ENCODE data around the gene ATP2C2. TPM values are rescaled to one million over a fixed set of nuclear protein-coding genes. Genes with fewer than 3 reads are reported as not detected.
"Not testable (repeated sequence)": the region's sequence is repeated elsewhere in the genome, so short reads cannot be mapped to it uniquely, and the experiment has no call there.

ATP2C2 gene
- total RNA-seq, 2 experiments from 2014 or later = not detected

- Mint-ChIP-seq H3K4me1 (no peaks in the 10 kb centered on the region), H3K27me3 (no peaks in the 10 kb centered on the region), H3K27ac (no peak overlapping the region), H3K36me3 (no peaks in the 10 kb centered on the region), H3K4me3 (no peak overlapping the region), H3K9me3 (peaks cover 19% of the 10 kb centered on the region)
- no peak for DNase-seq
Observed at GRCh38 chr16:84332975-84333684, 35.2 kb upstream of the ATP2C2 start.

GRCh38 chr16:84334058-84334457 is 34.3 kb upstream of the ATP2C2 start:
- Mint-ChIP-seq H3K36me3 (no peaks in the 10 kb centered on the region), H3K27me3 (no peaks in the 10 kb centered on the region), H3K9me3 (peaks cover 19% of the 10 kb centered on the region), H3K27ac (no peak overlapping the region), H3K4me1 (no peaks in the 10 kb centered on the region), H3K4me3 (no peak overlapping the region)
- no peak for DNase-seq

- Mint-ChIP-seq H3K9me3 (peaks cover 19% of the 10 kb centered on the region), H3K4me3 (no peak overlapping the region), H3K36me3 (no peaks in the 10 kb centered on the region), H3K27ac (no peak overlapping the region), H3K4me1 (no peaks in the 10 kb centered on the region), H3K27me3 (no peaks in the 10 kb centered on the region)
- no peak for DNase-seq
Observed at GRCh38 chr16:84334482-84334881, 33.9 kb upstream of the ATP2C2 start.

- not testable (repeated sequence) for H3K4me3 Mint-ChIP-seq, H3K4me1 Mint-ChIP-seq, DNase-seq, H3K27ac Mint-ChIP-seq, H3K36me3 Mint-ChIP-seq, H3K27me3 Mint-ChIP-seq
- peaks cover 19% of the 10 kb centered on the region for H3K9me3 Mint-ChIP-seq
Observed at GRCh38 chr16:84337236-84337635, 31.1 kb upstream of the ATP2C2 start.

- Mint-ChIP-seq H3K36me3 (no peaks in the 10 kb centered on the region), H3K27me3 (no peaks in the 10 kb centered on the region), H3K27ac (no peak overlapping the region), H3K9me3 (peaks cover 19% of the 10 kb centered on the region), H3K4me3 (no peak overlapping the region), H3K4me1 (no peaks in the 10 kb centered on the region)
- no peak for DNase-seq
Observed at GRCh38 chr16:84339311-84339710, 29.0 kb upstream of the ATP2C2 start.

GRCh38 chr16:84339766-84340165 is 28.6 kb upstream of the ATP2C2 start:
- Mint-ChIP-seq H3K9me3 (peaks cover 19% of the 10 kb centered on the region), H3K27ac (no peak overlapping the region), H3K36me3 (no peaks in the 10 kb centered on the region), H3K4me3 (no peak overlapping the region), H3K27me3 (no peaks in the 10 kb centered on the region), H3K4me1 (no peaks in the 10 kb centered on the region)
- no peak for DNase-seq

- Mint-ChIP-seq H3K4me3 (no peak overlapping the region), H3K27ac (no peak overlapping the region), H3K4me1 (no peaks in the 10 kb centered on the region), H3K9me3 (peaks cover 12% of the 10 kb centered on the region), H3K36me3 (no peaks in the 10 kb centered on the region), H3K27me3 (no peaks in the 10 kb centered on the region)
- DNase-seq = no peak
Observed at GRCh38 chr16:84340325-84341040, 27.9 kb upstream of the ATP2C2 start.

GRCh38 chr16:84341528-84342295 is 26.6 kb upstream of the ATP2C2 start:
- Mint-ChIP-seq H3K4me3 (no peak overlapping the region), H3K27ac (no peak overlapping the region), H3K36me3 (no peaks in the 10 kb centered on the region), H3K9me3 (peaks cover 7% of the 10 kb centered on the region), H3K27me3 (peaks cover 4% of the 10 kb centered on the region), H3K4me1 (no peaks in the 10 kb centered on the region)
- DNase-seq = no peak

GRCh38 chr16:84343800-84344199 is 24.5 kb upstream of the ATP2C2 start:
- H3K36me3 Mint-ChIP-seq, H3K9me3 Mint-ChIP-seq, H3K27me3 Mint-ChIP-seq, H3K4me3 Mint-ChIP-seq, H3K27ac Mint-ChIP-seq, H3K4me1 Mint-ChIP-seq, DNase-seq: not testable (repeated sequence)

GRCh38 chr16:84344781-84345180 is 23.6 kb upstream of the ATP2C2 start:
- Mint-ChIP-seq H3K27ac (no peak overlapping the region), H3K36me3 (no peaks in the 10 kb centered on the region), H3K9me3 (no peaks in the 10 kb centered on the region), H3K4me3 (no peak overlapping the region), H3K4me1 (no peaks in the 10 kb centered on the region), H3K27me3 (peaks cover 6% of the 10 kb centered on the region)
- no peak for DNase-seq

GRCh38 chr16:84347161-84347560 is 21.2 kb upstream of the ATP2C2 start:
- Mint-ChIP-seq H3K9me3 (no peaks in the 10 kb centered on the region), H3K27ac (no peak overlapping the region), H3K27me3 (peaks cover 6% of the 10 kb centered on the region), H3K4me3 (no peak overlapping the region), H3K36me3 (no peaks in the 10 kb centered on the region), H3K4me1 (no peaks in the 10 kb centered on the region)
- no peak for DNase-seq

GRCh38 chr16:84348386-84348888 is 19.9 kb upstream of the ATP2C2 start:
- no peak for DNase-seq
- H3K36me3 Mint-ChIP-seq = no peaks in the 10 kb centered on the region
- H3K27ac Mint-ChIP-seq = no peak overlapping the region
- no peaks in the 10 kb centered on the region for H3K4me1 Mint-ChIP-seq
- peaks cover 6% of the 10 kb centered on the region for H3K27me3 Mint-ChIP-seq
- no peaks in the 10 kb centered on the region for H3K9me3 Mint-ChIP-seq
- no peak overlapping the region for H3K4me3 Mint-ChIP-seq

- Mint-ChIP-seq H3K9me3 (no peaks in the 10 kb centered on the region), H3K4me3 (no peak overlapping the region), H3K27ac (no peak overlapping the region), H3K4me1 (no peaks in the 10 kb centered on the region), H3K36me3 (no peaks in the 10 kb centered on the region), H3K27me3 (peaks cover 6% of the 10 kb centered on the region)
- no peak for DNase-seq
Observed at GRCh38 chr16:84349862-84350684, 18.3 kb upstream of the ATP2C2 start.

- Mint-ChIP-seq H3K4me1 (no peaks in the 10 kb centered on the region), H3K4me3 (no peak overlapping the region), H3K36me3 (no peaks in the 10 kb centered on the region), H3K9me3 (no peaks in the 10 kb centered on the region), H3K27ac (no peak overlapping the region), H3K27me3 (peaks cover 6% of the 10 kb centered on the region)
- DNase-seq = no peak
Observed at GRCh38 chr16:84350685-84351400, 17.5 kb upstream of the ATP2C2 start.

Measured in activated naive CD8-positive, alpha-beta T cell treated with anti-CD3 and anti-CD28 coated beads for 36 hours (primary cell).